Ovary (tissue), 9 donors: Measurements from ENCODE around the gene OARD1. TPM values are rescaled to one million over a fixed set of nuclear protein-coding genes. Genes with fewer than 3 reads are reported as not detected.

Source experiments
- DNase-seq, 5 donors: peaks; one replicate each; pipeline ENCODE4 v3.0.0-alpha.2; 2019 to 2020
- H3K27ac ChIP-seq, 2 donors: fragments of 200-600 bp; one replicate each; pipeline versions ENCODE4 v1.5.1 to v1.8.0; 2019 to 2022
- H3K27me3 ChIP-seq: fragments of 200-600 bp; one replicate; pipeline ENCODE4 v1.8.0; 2022
- H3K36me3 ChIP-seq: fragments of 200-600 bp; sonication (generic); one replicate; pipeline ENCODE4 v1.5.1; 2019
- H3K4me1 ChIP-seq: one replicate; pipeline ENCODE4 v1.8.1; 2013; ENCODE audit warnings: mild to moderate bottlenecking, moderate library complexity; ENCODE audit not compliant: insufficient read depth
- H3K4me3 ChIP-seq: fragments of 200-600 bp; sonication (generic); one replicate; pipeline ENCODE4 v1.5.1; 2017
- H3K9me3 ChIP-seq, 2 donors: fragments of 200-600 bp in 1 of 2; sonication (generic) in 1 of 2; one replicate each; pipeline versions ENCODE4 v1.5.1 to v1.8.1; 2013 to 2019; ENCODE audit warnings: mild to moderate bottlenecking in 1 of 2, moderate library complexity in 1 of 2
- CTCF ChIP-seq, 3 donors: fragments of 450-650 bp in 2 of 3; fragments of 200-600 bp in 1 of 3; IDR thresholded peaks; one replicate each; pipeline versions ENCODE4 v1.5.1 to v1.8.0; 2016 to 2022; ENCODE audit warnings: antibody characterized with exemption in 3 of 3, mild to moderate bottlenecking in 1 of 3
- EP300 ChIP-seq: sonication (generic); formaldehyde crosslinking; IDR thresholded peaks from one replicate; pipeline ENCODE4 v1.6.1; 2017; ENCODE audit warnings: antibody characterized with exemption
- POLR2A ChIP-seq: fragments of 450-650 bp; IDR thresholded peaks from one replicate; pipeline ENCODE4 v1.6.1; 2017; ENCODE audit warnings: antibody characterized with exemption, mild to moderate bottlenecking, moderate library complexity
- WGBS, 3 donors: extraction: QIAGEN DNeasy Blood & Tissue Kit in 1 of 3; methylation state at CpG; one replicate each; pipeline versions ENCODE4 v1.1.5 to v1.1.7; 2013 to 2017; 5-methylcytosine and 5-hydroxymethylcytosine counted together
- intact Hi-C, 4 donors: fragments of 100-400 bp; cut with DNase I; formaldehyde crosslinking; loops; one replicate each; pipeline versions ENCODE4 v1.11.0 to v1.15.1; 2022 to 2023
- polyA plus RNA-seq, 2 donors: library from polyadenylated mRNA; stranded (reverse); fragments of 200-250 nt in 1 of 2; fragments of 350-450 nt in 1 of 2; fragmentation: Illumina TruSeq in 1 of 2; extraction: RNeasy Lipid Tissue Mini Kit (QIAGEN cat#74804) in 1 of 2; gene quantifications; one replicate each; pipeline ENCODE4 v1.2.3, GENCODE V29; 2013 to 2014
- total RNA-seq, 7 donors: library from RNA; depleted of rRNA in 2 of 7; stranded (reverse); fragments of >200 nt in 2 of 7; fragmentation: NEBNext Ultra II Directional in 3 of 7; extraction: Animal tissue kit (Norgen Biotek cat#: 25700) in 3 of 7; gene quantifications; one replicate each; pipeline versions ENCODE4 v1.1.0 to v1.2.4, GENCODE V29; 2016 to 2023
- donor health status: DM: no; HTN: no; CAD: no; lungs with moderate emphysema.
- donor health status: DM: no; HTN: no; CAD: no.
- donor health status: Bipolar disorder and iron deficiency.
- donor health status: DM: yes; HTN: yes; CAD: no.
- donor health status: DM: no; HTN: no; CAD: no.
- donor health status: DM: yes; HTN: yes; CAD: no.

The OARD1 gene
- total and polyA plus RNA-seq, 9 donors = 10.6 to 34.5 (median 21.4) TPM

- Histone ChIP-seq H3K9me3 (no peaks in the 10 kb centered on the region), H3K27ac (no peak overlapping the region), H3K4me3 (no peak overlapping the region), H3K4me1 (no peaks in the 10 kb centered on the region), H3K27me3 (no peaks in the 10 kb centered on the region), H3K36me3 (no peaks in the 10 kb centered on the region)
- intact Hi-C loops = loop anchor here in 1 of 4 donors (5.0 kb wide), 1 partner anchor 45 kb away; no protein-coding TSS in a partner anchor
- 88 to 90% (median 89%) methylated on average over 6 of the region's 6 CpGs for WGBS, 3 donors
- no peak for DNase-seq
- TF ChIP-seq CTCF (IDR thresholded peaks at IDR 0.05) (no peak), EP300 (no peak), POLR2A (no peak)
Measured at GRCh38 chr6:41056768-41057490, 15.2 kb downstream of the OARD1 start.

DNA sequence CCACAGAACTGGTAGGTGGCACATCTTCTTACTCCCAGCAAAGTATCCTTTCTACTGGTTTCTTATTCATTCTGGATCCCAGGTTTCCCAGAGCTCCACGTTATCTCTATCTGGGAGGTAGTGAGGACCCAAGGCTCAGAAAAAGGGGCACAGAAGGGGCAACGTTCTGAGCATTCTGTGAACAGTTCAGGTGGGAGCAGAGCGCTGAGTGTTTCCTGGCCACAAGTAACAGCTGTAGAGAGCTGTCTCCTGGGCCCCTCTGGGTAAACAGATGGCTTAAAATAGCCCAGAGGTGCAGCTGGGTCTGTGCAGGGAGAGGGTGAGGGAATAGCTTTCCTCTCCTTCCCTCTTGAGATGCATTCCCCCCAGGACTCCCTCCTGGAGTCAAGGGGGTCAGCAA is 17.0 kb downstream of the OARD1 start:
- Histone ChIP-seq H3K4me1 (no peaks in the 10 kb centered on the region), H3K27me3 (no peaks in the 10 kb centered on the region), H3K27ac (no peak overlapping the region), H3K36me3 (no peaks in the 10 kb centered on the region), H3K4me3 (no peak overlapping the region), H3K9me3 (no peaks in the 10 kb centered on the region)
- no peak for TF ChIP-seq CTCF (IDR thresholded peaks at IDR 0.05)
- no peak for TF ChIP-seq POLR2A
- TF ChIP-seq EP300 = no peak
- no peak for DNase-seq
- intact Hi-C loops = loop anchor here in 1 of 4 donors (5.0 kb wide), 1 partner anchor 43 kb away; no protein-coding TSS in a partner anchor
- WGBS, 3 donors = 18 to 31% (median 24%) methylated on average over 3 of the region's 3 CpGs

DNA sequence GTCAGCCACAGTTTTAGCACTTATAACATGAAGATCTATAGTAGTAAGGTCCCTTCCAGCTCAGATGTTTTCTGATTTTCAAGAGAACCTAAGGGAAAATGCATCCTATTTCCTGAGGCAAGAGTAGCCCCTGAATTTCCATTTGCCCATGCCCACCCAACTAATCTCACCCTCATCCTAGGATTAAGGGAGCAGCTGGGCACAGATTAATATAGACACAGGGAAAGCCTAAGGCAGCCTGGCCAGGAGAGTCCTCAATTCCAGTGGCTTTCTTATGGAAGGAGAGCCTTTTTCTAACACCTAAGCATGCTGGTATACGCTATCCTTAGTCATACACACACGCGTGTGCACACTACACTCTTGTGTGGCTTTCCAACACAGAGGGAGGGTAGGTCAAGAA is 17.6 kb downstream of the OARD1 start:
- H3K27ac ChIP-seq = no peak overlapping the region

DNA sequence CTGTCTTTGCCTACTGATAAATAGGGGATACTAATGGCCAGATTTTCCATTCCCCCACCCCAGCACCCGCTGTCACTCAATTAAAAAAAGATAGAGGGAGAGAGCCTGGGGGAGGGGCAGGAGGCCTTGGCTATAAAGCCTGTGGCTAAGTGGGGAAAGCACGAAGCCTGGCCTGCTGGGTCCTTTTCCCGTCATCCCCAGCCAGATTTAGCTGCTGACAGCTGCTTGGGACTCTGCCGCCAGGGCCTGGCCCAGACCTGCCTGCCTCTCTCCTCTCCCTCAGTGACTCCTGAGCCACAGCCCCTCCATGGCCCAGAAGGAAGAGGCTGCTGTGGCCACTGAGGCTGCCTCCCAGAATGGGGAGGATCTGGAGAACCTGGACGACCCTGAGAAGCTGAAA is 19.1 kb downstream of the OARD1 start, which contains the start of gene APOBEC2:
APOBEC2 (plus strand) TSS at position 162 of the 400 bp plus-strand sequence; CDS start at position 308, 146 bp downstream.
- TF ChIP-seq CTCF (IDR thresholded peaks at IDR 0.05) (no peak), EP300 (no peak), POLR2A (no peak)
- intact Hi-C loops = no loop called here
- no peak within 1 kb of the TSS for H3K4me3 ChIP-seq
- no peak for DNase-seq
- no peak within 1 kb of the TSS for H3K27ac ChIP-seq
- H3K27me3 ChIP-seq = no peaks in the 10 kb centered on the region
- no peaks in the 10 kb centered on the region for H3K9me3 ChIP-seq
- no peaks in the 10 kb centered on the region for H3K36me3 ChIP-seq
- no peaks in the 10 kb centered on the region for H3K4me1 ChIP-seq
- 59 to 69% (median 61%) methylated on average over 5 of the region's 5 CpGs for WGBS, 3 donors

More for the DNA sequence above, 17.6 kb downstream of the OARD1 start:
- Histone ChIP-seq H3K9me3 (no peaks in the 10 kb centered on the region), H3K36me3 (no peaks in the 10 kb centered on the region), H3K27me3 (no peaks in the 10 kb centered on the region), H3K4me3 (no peak overlapping the region), H3K4me1 (no peaks in the 10 kb centered on the region)
- TF ChIP-seq CTCF (IDR thresholded peaks at IDR 0.05) = no peak
- TF ChIP-seq POLR2A = no peak
- TF ChIP-seq EP300 = no peak
- 92 to 93% (median 92%) methylated on average over 3 of the region's 3 CpGs for WGBS, 3 donors
- no peak for DNase-seq
- intact Hi-C loops = no loop called here
